Measurements from ENCODE around the gene PIEZO2. TPM values are rescaled to one million over a fixed set of nuclear protein-coding genes. Genes with fewer than 3 reads are reported as not detected.
"Not testable (repeated sequence)": the region's sequence is repeated elsewhere in the genome, so short reads cannot be mapped to it uniquely, and the experiment has no call there.

Gene PIEZO2
- total RNA-seq, 1 donor from 2014 or later: 4.2 TPM

GRCh38 chr18:10659000-10659399, 490.4 kb downstream of the PIEZO2 start:
- DNase-seq (ENCODE audit: low spot score): no peak
- Histone ChIP-seq H3K27me3 (no peaks in the 10 kb centered on the region), H3K4me1 (no peaks in the 10 kb centered on the region), H3K9ac (no peak overlapping the region), H3K9me3 (ENCODE audit: low read depth) (no peaks in the 10 kb centered on the region), H3K4me2 (no peak overlapping the region), H2AFZ (replicated peaks) (no peak overlapping the region), H3K4me3 (no peak overlapping the region), H3K79me2 (ENCODE audit: low read depth) (no peaks in the 10 kb centered on the region), H3K27ac (no peak overlapping the region), H3F3A (ENCODE audit: low read depth) (no peaks in the 10 kb centered on the region), H4K20me1 (ENCODE audit: low read depth) (no peaks in the 10 kb centered on the region), H3K36me3 (no peaks in the 10 kb centered on the region)
- H3K27me3 Mint-ChIP-seq (ENCODE audit: insufficient read depth, low read depth): no peaks in the 10 kb centered on the region
- H3K36me3 Mint-ChIP-seq: no peaks in the 10 kb centered on the region
- H3K27ac Mint-ChIP-seq: no peak overlapping the region
- no peaks in the 10 kb centered on the region for H3K4me1 Mint-ChIP-seq
- TF ChIP-seq CTCF (IDR thresholded peaks at IDR 0.05) (no peak), EZH2 (IDR thresholded peaks at IDR 0.05) (no peak), EZH2phosphoT487 (IDR thresholded peaks at IDR 0.05) (no peak)
- H3K4me3 Mint-ChIP-seq: no peak overlapping the region
- H3K9me3 Mint-ChIP-seq: no peaks in the 10 kb centered on the region

GRCh38 chr18:10644003-10644402, 505.4 kb downstream of the PIEZO2 start:
- H4K20me1 ChIP-seq (ENCODE audit: low read depth); H3K9me3 Mint-ChIP-seq; H3K27ac Mint-ChIP-seq; H3K4me3 ChIP-seq; H3K27me3 Mint-ChIP-seq (ENCODE audit: insufficient read depth, low read depth); H3K9ac ChIP-seq; DNase-seq (ENCODE audit: low spot score); H3K4me1 ChIP-seq; H3K4me3 Mint-ChIP-seq; H3K4me2 ChIP-seq; H3K4me1 Mint-ChIP-seq; H3K9me3 ChIP-seq (ENCODE audit: low read depth); H3K79me2 ChIP-seq (ENCODE audit: low read depth); H3K36me3 ChIP-seq; H3F3A ChIP-seq (ENCODE audit: low read depth); H2AFZ ChIP-seq (replicated peaks); H3K27me3 ChIP-seq; H3K27ac ChIP-seq; H3K36me3 Mint-ChIP-seq: not testable (repeated sequence)

- H3K27ac ChIP-seq; H3K79me2 ChIP-seq (ENCODE audit: low read depth); H3K4me1 ChIP-seq; H3K4me2 ChIP-seq; H2AFZ ChIP-seq (replicated peaks); H3K27me3 Mint-ChIP-seq (ENCODE audit: insufficient read depth, low read depth); H3F3A ChIP-seq (ENCODE audit: low read depth); H3K9ac ChIP-seq; H3K4me1 Mint-ChIP-seq; H3K9me3 ChIP-seq (ENCODE audit: low read depth); H3K27ac Mint-ChIP-seq; H4K20me1 ChIP-seq (ENCODE audit: low read depth); H3K4me3 ChIP-seq; H3K27me3 ChIP-seq; DNase-seq (ENCODE audit: low spot score); H3K36me3 ChIP-seq; H3K9me3 Mint-ChIP-seq; H3K4me3 Mint-ChIP-seq; H3K36me3 Mint-ChIP-seq: not testable (repeated sequence)
Measured at GRCh38 chr18:10642915-10643524, 506.3 kb downstream of the PIEZO2 start.

GRCh38 chr18:10638539-10638885, 510.9 kb downstream of the PIEZO2 start:
- H3K79me2 ChIP-seq (ENCODE audit: low read depth); H3K4me3 ChIP-seq; H3K36me3 ChIP-seq; H3K36me3 Mint-ChIP-seq; H3K27ac Mint-ChIP-seq; H2AFZ ChIP-seq (replicated peaks); H3K4me2 ChIP-seq; H3K9ac ChIP-seq; H3K4me3 Mint-ChIP-seq; H3K27ac ChIP-seq; H3K9me3 ChIP-seq (ENCODE audit: low read depth); H3K27me3 ChIP-seq; H3K27me3 Mint-ChIP-seq (ENCODE audit: insufficient read depth, low read depth); H3K4me1 ChIP-seq; H4K20me1 ChIP-seq (ENCODE audit: low read depth); H3F3A ChIP-seq (ENCODE audit: low read depth); H3K4me1 Mint-ChIP-seq; DNase-seq (ENCODE audit: low spot score); H3K9me3 Mint-ChIP-seq: not testable (repeated sequence)

GRCh38 chr18:10637858-10638538, 511.4 kb downstream of the PIEZO2 start:
- not testable (repeated sequence) for H3K9ac ChIP-seq; H3K27ac ChIP-seq; H3K36me3 Mint-ChIP-seq; H3K4me2 ChIP-seq; H3K27me3 Mint-ChIP-seq (ENCODE audit: insufficient read depth, low read depth); H3K4me3 Mint-ChIP-seq; H2AFZ ChIP-seq (replicated peaks); H3K4me3 ChIP-seq; H3K27ac Mint-ChIP-seq; H4K20me1 ChIP-seq (ENCODE audit: low read depth); H3F3A ChIP-seq (ENCODE audit: low read depth); H3K79me2 ChIP-seq (ENCODE audit: low read depth); H3K36me3 ChIP-seq; H3K4me1 Mint-ChIP-seq; H3K27me3 ChIP-seq; H3K9me3 ChIP-seq (ENCODE audit: low read depth); DNase-seq (ENCODE audit: low spot score); H3K9me3 Mint-ChIP-seq; H3K4me1 ChIP-seq

GRCh38 chr18:10629076-10629475, 520.3 kb downstream of the PIEZO2 start:
- not testable (repeated sequence) for H3K79me2 ChIP-seq (ENCODE audit: low read depth); H3K27ac Mint-ChIP-seq; H3F3A ChIP-seq (ENCODE audit: low read depth); H3K27me3 ChIP-seq; DNase-seq (ENCODE audit: low spot score); H3K4me1 Mint-ChIP-seq; H3K4me3 Mint-ChIP-seq; H3K9me3 ChIP-seq (ENCODE audit: low read depth); H3K4me1 ChIP-seq; H3K36me3 Mint-ChIP-seq; H3K9ac ChIP-seq; H3K4me2 ChIP-seq; H3K27ac ChIP-seq; H2AFZ ChIP-seq (replicated peaks); H3K27me3 Mint-ChIP-seq (ENCODE audit: insufficient read depth, low read depth); H3K4me3 ChIP-seq; H4K20me1 ChIP-seq (ENCODE audit: low read depth); H3K9me3 Mint-ChIP-seq; H3K36me3 ChIP-seq

GRCh38 chr18:10626606-10627213, 522.7 kb downstream of the PIEZO2 start:
- not testable (repeated sequence) for H3K4me1 Mint-ChIP-seq; H2AFZ ChIP-seq (replicated peaks); H3K36me3 Mint-ChIP-seq; H4K20me1 ChIP-seq (ENCODE audit: low read depth); H3K36me3 ChIP-seq; H3K4me3 Mint-ChIP-seq; H3F3A ChIP-seq (ENCODE audit: low read depth); H3K4me2 ChIP-seq; H3K4me1 ChIP-seq; H3K27me3 ChIP-seq; H3K4me3 ChIP-seq; H3K9ac ChIP-seq; H3K9me3 ChIP-seq (ENCODE audit: low read depth); H3K27ac ChIP-seq; H3K79me2 ChIP-seq (ENCODE audit: low read depth); DNase-seq (ENCODE audit: low spot score); H3K27ac Mint-ChIP-seq; H3K27me3 Mint-ChIP-seq (ENCODE audit: insufficient read depth, low read depth); H3K9me3 Mint-ChIP-seq
